ENCODE data around the gene CFL2. TPM values are rescaled to one million over a fixed set of nuclear protein-coding genes. Genes with fewer than 3 reads are reported as not detected.

The CFL2 gene
- total and polyA plus RNA-seq, 7 donors = 158 to 767 (median 616) TPM

DNA sequence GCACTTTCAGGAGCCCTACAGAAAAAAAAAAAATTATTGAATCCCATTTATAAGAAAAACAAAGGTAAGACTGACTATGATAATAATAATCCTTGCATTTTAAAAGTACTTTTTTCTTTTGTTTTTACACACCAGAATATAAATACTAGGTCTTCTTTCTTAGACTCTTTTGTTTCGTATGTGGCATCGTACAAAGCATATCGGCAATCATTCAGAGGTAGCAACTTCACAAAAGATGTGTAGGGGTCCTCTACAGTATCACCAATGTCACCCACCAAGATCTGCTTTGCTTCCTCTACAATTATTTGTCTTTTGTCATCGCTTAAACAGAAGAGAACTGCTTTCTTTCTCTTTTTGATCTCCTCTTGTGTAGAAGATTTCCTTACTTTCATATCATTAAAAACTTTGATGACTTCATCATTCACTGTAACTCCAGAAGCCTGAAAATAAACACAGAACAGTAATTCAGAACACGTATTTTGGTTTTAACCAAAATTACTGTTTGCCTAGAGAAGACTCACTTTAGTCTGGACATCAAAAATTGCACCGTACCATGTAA, 1.2 kb downstream of the CFL2 start:
- H3K27me3 ChIP-seq (ENCODE audit: insufficient read depth in 3 of 3, low read length in 2 of 3) = no peaks in the 10 kb centered on the region
- peak overlapping the region; percentile 87 for H3K4me3 ChIP-seq
- H3K27ac ChIP-seq = peak overlapping the region; percentile 98
- DNase-seq (no peak), ATAC-seq (no peak)
- peaks cover 4 to 16% of the 10 kb centered on the region in 2 donors for H3K36me3 ChIP-seq (ENCODE audit: insufficient read depth in 1 of 2, low read depth in 1 of 2)
- TF ChIP-seq, protein P1, sequence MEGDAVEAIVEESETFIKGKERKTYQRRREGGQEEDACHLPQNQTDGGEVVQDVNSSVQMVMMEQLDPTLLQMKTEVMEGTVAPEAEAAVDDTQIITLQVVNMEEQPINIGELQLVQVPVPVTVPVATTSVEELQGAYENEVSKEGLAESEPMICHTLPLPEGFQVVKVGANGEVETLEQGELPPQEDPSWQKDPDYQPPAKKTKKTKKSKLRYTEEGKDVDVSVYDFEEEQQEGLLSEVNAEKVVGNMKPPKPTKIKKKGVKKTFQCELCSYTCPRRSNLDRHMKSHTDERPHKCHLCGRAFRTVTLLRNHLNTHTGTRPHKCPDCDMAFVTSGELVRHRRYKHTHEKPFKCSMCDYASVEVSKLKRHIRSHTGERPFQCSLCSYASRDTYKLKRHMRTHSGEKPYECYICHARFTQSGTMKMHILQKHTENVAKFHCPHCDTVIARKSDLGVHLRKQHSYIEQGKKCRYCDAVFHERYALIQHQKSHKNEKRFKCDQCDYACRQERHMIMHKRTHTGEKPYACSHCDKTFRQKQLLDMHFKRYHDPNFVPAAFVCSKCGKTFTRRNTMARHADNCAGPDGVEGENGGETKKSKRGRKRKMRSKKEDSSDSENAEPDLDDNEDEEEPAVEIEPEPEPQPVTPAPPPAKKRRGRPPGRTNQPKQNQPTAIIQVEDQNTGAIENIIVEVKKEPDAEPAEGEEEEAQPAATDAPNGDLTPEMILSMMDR (IDR thresholded peaks at IDR 0.05) = no peak
- H3K4me1 ChIP-seq = peaks cover 37% of the 10 kb centered on the region
- intact Hi-C loops (cut with DNase I) = no loop called here
- WGBS, 3 donors = 20 to 27% (median 24%) methylated on average over 6 of the region's 6 CpGs
- no peaks in the 10 kb centered on the region for H3K9me3 ChIP-seq

DNA sequence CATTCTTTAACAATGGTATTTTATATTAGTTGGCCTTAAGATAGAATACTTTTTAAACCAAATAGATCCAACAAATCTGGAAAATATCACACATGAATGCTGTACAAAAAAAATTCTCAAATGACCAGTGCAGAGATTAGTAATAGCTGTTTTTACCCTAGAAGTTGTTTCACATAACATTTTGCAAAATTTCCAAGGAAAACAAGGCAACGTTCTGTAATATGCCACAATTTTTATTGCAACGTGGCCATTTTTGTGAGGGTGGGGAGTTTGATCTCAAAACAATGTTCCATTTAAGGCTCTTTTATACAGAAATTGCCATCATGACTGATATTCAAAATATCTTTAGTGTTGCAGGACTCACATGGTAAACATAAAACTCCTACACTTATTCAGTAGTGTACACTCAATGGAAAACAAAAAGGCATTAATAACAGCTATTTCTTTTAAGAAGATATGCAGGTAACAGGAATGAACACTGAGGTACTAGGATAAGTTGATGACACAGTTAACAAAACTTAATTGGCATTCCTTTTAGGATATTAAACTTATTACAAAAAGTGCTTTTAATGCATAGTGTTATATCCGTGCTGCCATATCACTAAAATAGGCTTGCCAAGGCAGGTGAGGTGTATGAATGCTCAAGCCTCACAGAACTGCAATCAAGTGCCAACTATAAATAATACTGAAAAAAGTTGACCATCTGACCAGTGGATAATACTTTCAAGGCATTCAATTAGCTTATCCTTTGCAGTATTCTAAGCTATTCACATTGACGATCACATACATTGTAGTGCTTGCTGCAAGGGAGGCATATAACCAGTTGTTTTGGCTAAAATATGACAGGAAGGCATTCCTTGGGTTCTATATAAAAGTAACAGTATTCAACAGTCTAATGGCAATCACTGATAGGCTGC, 2.3 kb downstream of the CFL2 start:
- no peak for DNase-seq
- Histone ChIP-seq H3K4me1 (peaks cover 37% of the 10 kb centered on the region), H3K36me3 (ENCODE audit: insufficient read depth in 1 of 2, low read depth in 1 of 2) (peaks cover 4 to 16% of the 10 kb centered on the region in 2 donors), H3K27ac (peak overlapping the region; percentile 98), H3K4me3 (peak overlapping the region; percentile 87), H3K27me3 (ENCODE audit: insufficient read depth in 3 of 3, low read length in 2 of 3) (no peaks in the 10 kb centered on the region), H3K9me3 (no peaks in the 10 kb centered on the region)
- intact Hi-C loops (cut with DNase I) = no loop called here
- TF ChIP-seq, protein P1 (IDR thresholded peaks at IDR 0.05) = no peak
- no peak for ATAC-seq
- WGBS, 3 donors = 25 to 30% (median 27%) methylated on average over 4 of the region's 4 CpGs

DNA sequence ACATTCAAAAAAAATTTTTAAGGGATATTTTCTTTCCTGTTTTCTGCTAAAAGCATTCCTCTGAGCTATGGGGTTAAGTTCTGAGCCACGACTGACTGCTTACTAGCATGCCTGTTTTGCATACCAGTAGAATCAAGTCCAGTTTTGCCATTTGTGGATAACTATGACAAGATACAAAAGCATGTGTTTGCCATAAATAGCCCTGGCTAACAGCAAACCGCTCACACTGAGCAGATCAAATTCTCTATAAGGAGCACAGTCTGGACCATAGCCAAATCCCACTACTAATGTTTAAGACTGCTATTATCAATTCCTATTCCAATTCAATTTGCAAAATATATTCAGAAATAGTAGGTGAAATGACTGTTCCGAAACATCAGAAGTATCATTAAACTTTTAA, 3.2 kb downstream of the CFL2 start:
- Histone ChIP-seq H3K36me3 (ENCODE audit: insufficient read depth in 1 of 2, low read depth in 1 of 2) (peaks cover 4 to 16% of the 10 kb centered on the region in 2 donors), H3K27ac (peak overlapping the region; percentile 98), H3K4me3 (peak overlapping the region; percentile 87), H3K9me3 (no peaks in the 10 kb centered on the region), H3K27me3 (ENCODE audit: insufficient read depth in 3 of 3, low read length in 2 of 3) (no peaks in the 10 kb centered on the region), H3K4me1 (peaks cover 37% of the 10 kb centered on the region)
- ATAC-seq (peak; percentile 57 to 61 (median 60)), DNase-seq (no peak)
- TF ChIP-seq, protein P1 (IDR thresholded peaks at IDR 0.05) = no peak
- 16 to 23% (median 17%) methylated on average over 3 of the region's 3 CpGs for WGBS, 3 donors
- intact Hi-C loops (cut with DNase I) = no loop called here

DNA sequence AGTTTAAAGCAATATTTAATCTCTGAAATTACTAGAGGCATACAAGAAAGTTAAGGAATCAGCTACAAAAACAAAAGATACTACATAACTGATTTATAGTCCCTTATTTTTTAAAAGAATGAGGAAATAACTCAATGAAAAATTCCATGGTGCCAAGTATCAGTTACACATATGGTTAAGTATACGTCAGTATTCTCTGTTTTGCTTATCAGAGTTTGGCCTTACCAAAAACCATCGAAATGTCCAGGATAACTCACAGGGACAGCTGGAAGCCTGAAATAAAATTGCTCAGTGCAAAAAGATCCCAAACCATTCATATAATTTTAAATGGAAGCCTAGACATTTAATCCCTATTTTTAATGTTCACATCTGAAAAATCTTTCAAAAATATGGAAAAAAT, 3.6 kb downstream of the CFL2 start:
- no peak for DNase-seq
- peak overlapping the region; percentile 98 for H3K27ac ChIP-seq
- H3K4me1 ChIP-seq = peaks cover 37% of the 10 kb centered on the region
- 11 to 27% (median 24%) methylated on average over 2 of the region's 2 CpGs for WGBS, 3 donors
- TF ChIP-seq, protein P1 (IDR thresholded peaks at IDR 0.05) = no peak
- H3K36me3 ChIP-seq (ENCODE audit: insufficient read depth in 1 of 2, low read depth in 1 of 2) = peaks cover 4 to 16% of the 10 kb centered on the region in 2 donors
- no peaks in the 10 kb centered on the region for H3K9me3 ChIP-seq
- ATAC-seq = no peak
- H3K27me3 ChIP-seq (ENCODE audit: insufficient read depth in 3 of 3, low read length in 2 of 3) = no peaks in the 10 kb centered on the region
- H3K4me3 ChIP-seq = peak overlapping the region; percentile 87
- intact Hi-C loops (cut with DNase I) = no loop called here
